ENCODE results near the gene RAP1GAP. TPM values are rescaled to one million over a fixed set of nuclear protein-coding genes. Genes with fewer than 3 reads are reported as not detected.
A peak's percentile ranks its signal among the peaks of the same experiment; 100 is the strongest.

RAP1GAP gene
- polyA plus RNA-seq, 1 donor from 2014 or later: 9.8 TPM

DNA sequence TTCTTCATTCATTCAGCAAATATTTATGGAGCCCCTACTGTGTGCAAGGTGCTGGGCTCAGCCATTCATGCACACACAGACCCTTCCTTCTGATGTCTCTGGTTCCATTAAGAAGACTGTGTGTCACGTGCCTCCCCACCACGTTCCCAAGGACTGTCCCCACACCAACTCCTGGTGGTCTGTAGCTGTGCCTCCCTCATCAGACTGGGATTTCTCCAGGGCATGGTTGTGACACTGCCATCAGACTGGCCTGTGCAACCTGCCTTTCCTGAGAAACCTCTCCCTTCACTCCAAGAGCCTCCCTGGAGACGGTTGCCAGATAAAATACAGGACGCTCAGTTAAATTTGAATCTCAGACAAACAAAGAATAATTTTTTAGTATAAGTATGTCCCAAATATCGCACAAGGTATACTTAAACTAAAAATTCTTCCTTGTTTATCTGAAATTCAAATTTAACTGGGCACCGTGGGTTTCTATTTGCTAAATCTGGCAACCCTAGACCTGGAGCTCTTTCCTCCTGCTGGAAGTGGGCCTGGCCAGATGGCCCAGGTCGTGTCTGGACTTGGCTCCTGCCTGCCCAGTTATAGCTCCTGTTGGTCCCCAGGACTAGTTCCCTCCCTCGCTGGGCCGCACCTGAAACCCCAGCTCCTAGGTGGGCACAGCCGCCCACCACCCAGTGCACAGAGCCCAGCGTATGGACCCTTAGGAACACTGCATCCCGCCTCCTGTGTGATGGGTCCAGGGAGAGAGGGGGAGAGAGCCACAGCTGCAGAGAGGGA is 76.9 kb downstream of the RAP1GAP start:
- Histone ChIP-seq H3F3A (ENCODE audit: insufficient read depth, low read length, poor library complexity, severe bottlenecking) (no peaks in the 10 kb centered on the region), H3K4me3 (ENCODE audit: low read length) (no peak overlapping the region), H3K4me2 (ENCODE audit: low read length) (no peak overlapping the region), H3K9me2 (ENCODE audit: insufficient read depth, low read length) (no peaks in the 10 kb centered on the region), H3K27me3 (ENCODE audit: insufficient read depth, low read depth, low read length) (no peaks in the 10 kb centered on the region), H2AFZ (ENCODE audit: low read depth, low read length) (no peak overlapping the region), H4K20me1 (ENCODE audit: insufficient read depth) (no peaks in the 10 kb centered on the region), H3K79me2 (replicated peaks; ENCODE audit: insufficient read depth, low read length) (no peaks in the 10 kb centered on the region), H3K9me3 (ENCODE audit: low read length) (no peaks in the 10 kb centered on the region), H3K9ac (ENCODE audit: low read length) (no peak overlapping the region), H3K27ac (ENCODE audit: low read length) (no peak overlapping the region), H3K36me3 (ENCODE audit: insufficient read depth, low read length) (no peaks in the 10 kb centered on the region)
- TF ChIP-seq, protein P1, sequence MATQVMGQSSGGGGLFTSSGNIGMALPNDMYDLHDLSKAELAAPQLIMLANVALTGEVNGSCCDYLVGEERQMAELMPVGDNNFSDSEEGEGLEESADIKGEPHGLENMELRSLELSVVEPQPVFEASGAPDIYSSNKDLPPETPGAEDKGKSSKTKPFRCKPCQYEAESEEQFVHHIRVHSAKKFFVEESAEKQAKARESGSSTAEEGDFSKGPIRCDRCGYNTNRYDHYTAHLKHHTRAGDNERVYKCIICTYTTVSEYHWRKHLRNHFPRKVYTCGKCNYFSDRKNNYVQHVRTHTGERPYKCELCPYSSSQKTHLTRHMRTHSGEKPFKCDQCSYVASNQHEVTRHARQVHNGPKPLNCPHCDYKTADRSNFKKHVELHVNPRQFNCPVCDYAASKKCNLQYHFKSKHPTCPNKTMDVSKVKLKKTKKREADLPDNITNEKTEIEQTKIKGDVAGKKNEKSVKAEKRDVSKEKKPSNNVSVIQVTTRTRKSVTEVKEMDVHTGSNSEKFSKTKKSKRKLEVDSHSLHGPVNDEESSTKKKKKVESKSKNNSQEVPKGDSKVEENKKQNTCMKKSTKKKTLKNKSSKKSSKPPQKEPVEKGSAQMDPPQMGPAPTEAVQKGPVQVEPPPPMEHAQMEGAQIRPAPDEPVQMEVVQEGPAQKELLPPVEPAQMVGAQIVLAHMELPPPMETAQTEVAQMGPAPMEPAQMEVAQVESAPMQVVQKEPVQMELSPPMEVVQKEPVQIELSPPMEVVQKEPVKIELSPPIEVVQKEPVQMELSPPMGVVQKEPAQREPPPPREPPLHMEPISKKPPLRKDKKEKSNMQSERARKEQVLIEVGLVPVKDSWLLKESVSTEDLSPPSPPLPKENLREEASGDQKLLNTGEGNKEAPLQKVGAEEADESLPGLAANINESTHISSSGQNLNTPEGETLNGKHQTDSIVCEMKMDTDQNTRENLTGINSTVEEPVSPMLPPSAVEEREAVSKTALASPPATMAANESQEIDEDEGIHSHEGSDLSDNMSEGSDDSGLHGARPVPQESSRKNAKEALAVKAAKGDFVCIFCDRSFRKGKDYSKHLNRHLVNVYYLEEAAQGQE (IDR thresholded peaks at IDR 0.05; ENCODE audit: borderline replicate concordance): no peak
- TF ChIP-seq, protein P2, sequence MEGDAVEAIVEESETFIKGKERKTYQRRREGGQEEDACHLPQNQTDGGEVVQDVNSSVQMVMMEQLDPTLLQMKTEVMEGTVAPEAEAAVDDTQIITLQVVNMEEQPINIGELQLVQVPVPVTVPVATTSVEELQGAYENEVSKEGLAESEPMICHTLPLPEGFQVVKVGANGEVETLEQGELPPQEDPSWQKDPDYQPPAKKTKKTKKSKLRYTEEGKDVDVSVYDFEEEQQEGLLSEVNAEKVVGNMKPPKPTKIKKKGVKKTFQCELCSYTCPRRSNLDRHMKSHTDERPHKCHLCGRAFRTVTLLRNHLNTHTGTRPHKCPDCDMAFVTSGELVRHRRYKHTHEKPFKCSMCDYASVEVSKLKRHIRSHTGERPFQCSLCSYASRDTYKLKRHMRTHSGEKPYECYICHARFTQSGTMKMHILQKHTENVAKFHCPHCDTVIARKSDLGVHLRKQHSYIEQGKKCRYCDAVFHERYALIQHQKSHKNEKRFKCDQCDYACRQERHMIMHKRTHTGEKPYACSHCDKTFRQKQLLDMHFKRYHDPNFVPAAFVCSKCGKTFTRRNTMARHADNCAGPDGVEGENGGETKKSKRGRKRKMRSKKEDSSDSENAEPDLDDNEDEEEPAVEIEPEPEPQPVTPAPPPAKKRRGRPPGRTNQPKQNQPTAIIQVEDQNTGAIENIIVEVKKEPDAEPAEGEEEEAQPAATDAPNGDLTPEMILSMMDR (IDR thresholded peaks at IDR 0.05; ENCODE audit: poor library complexity, severe bottlenecking): no peak
- no peak for TF ChIP-seq POLR2AphosphoS5 (IDR thresholded peaks at IDR 0.05)
- TF ChIP-seq RAD21 (conservative IDR thresholded peaks at IDR 0.05): no peak
- no peak for TF ChIP-seq EZH2 (IDR thresholded peaks at IDR 0.05; ENCODE audit: borderline replicate concordance, insufficient read depth, low read length, poor library complexity, severe bottlenecking)
- no peak for TF ChIP-seq MXI1 (conservative IDR thresholded peaks at IDR 0.05; ENCODE audit: poor library complexity, severe bottlenecking)
- TF ChIP-seq EP300 (conservative IDR thresholded peaks at IDR 0.05; ENCODE audit: poor library complexity, severe bottlenecking): no peak
- no peak for TF ChIP-seq SMC3 (conservative IDR thresholded peaks at IDR 0.05; ENCODE audit: poor library complexity)
- no peak for TF ChIP-seq TAF1 (IDR thresholded peaks at IDR 0.05; ENCODE audit: low read depth)

DNA sequence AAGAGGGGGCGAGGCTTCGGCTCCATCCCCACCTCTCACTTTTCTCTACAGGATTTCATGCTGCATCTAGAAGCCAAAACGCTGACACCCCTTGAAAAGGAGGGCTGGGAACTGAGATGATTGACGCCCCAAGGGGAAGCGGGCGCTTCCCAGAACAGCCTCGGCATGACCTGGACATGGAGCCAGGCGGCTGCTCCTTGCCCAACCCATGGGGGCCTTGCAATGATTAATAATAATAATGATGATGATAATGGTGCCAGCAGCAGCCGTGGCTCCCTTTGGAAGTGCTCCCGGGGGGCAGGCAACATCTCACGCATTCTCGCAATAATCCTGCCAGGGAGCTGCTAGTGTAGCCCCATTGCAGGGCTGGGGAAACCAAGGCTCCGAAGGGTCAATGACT is 78.2 kb downstream of the RAP1GAP start:
- no peaks in the 10 kb centered on the region for H3K9me2 ChIP-seq (ENCODE audit: insufficient read depth, low read length)
- no peaks in the 10 kb centered on the region for H3K27me3 ChIP-seq (ENCODE audit: insufficient read depth, low read depth, low read length)
- no peak overlapping the region for H3K4me2 ChIP-seq (ENCODE audit: low read length)
- no peak for TF ChIP-seq EP300 (conservative IDR thresholded peaks at IDR 0.05; ENCODE audit: poor library complexity, severe bottlenecking)
- TF ChIP-seq POLR2AphosphoS5 (IDR thresholded peaks at IDR 0.05): no peak
- no peak for TF ChIP-seq TAF1 (IDR thresholded peaks at IDR 0.05; ENCODE audit: low read depth)
- TF ChIP-seq MXI1 (conservative IDR thresholded peaks at IDR 0.05; ENCODE audit: poor library complexity, severe bottlenecking): no peak
- TF ChIP-seq, protein P1 (IDR thresholded peaks at IDR 0.05; ENCODE audit: borderline replicate concordance): no peak
- no peak for TF ChIP-seq EZH2 (IDR thresholded peaks at IDR 0.05; ENCODE audit: borderline replicate concordance, insufficient read depth, low read length, poor library complexity, severe bottlenecking)
- TF ChIP-seq, protein P2 (IDR thresholded peaks at IDR 0.05; ENCODE audit: poor library complexity, severe bottlenecking): no peak
- TF ChIP-seq RAD21 (conservative IDR thresholded peaks at IDR 0.05): no peak
- no peak for TF ChIP-seq SMC3 (conservative IDR thresholded peaks at IDR 0.05; ENCODE audit: poor library complexity)
- no peaks in the 10 kb centered on the region for H3K36me3 ChIP-seq (ENCODE audit: insufficient read depth, low read length)
- H2AFZ ChIP-seq (ENCODE audit: low read depth, low read length): no peak overlapping the region
- H3K79me2 ChIP-seq (replicated peaks; ENCODE audit: insufficient read depth, low read length): no peaks in the 10 kb centered on the region
- peak overlapping the region; percentile 15 for H3K4me3 ChIP-seq (ENCODE audit: low read length)
- H3K9ac ChIP-seq (ENCODE audit: low read length): no peak overlapping the region
- H3K27ac ChIP-seq (ENCODE audit: low read length): no peak overlapping the region
- H4K20me1 ChIP-seq (ENCODE audit: insufficient read depth): no peaks in the 10 kb centered on the region
- H3F3A ChIP-seq (ENCODE audit: insufficient read depth, low read length, poor library complexity, severe bottlenecking): no peaks in the 10 kb centered on the region
- H3K9me3 ChIP-seq (ENCODE audit: low read length): no peaks in the 10 kb centered on the region

Measured in neural cell (in vitro differentiated cells).